ENCODE measurements around the gene FMN2.

The FMN2 gene

DNA sequence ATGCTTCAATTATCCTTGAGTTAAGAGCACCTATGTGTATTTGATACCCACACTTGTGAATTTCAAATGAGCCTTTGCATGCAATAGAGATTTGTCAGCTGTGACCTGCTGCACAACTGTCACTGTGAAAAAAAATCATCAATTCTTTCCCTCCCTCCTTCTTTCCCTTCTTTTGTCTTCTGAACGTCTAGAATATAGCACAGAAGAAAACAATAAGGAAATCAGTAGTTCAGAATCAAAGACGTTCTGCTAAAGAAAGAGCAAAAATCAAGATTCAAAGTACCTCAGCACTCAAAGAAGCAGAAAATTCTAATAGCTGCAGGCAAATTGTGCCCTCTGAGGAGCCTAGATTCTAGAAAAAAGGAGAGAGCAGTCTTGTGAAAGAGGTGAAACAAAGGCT lies 1.7 kb upstream of the FMN2 start:
- no peaks in the 10 kb centered on the region for H3K36me3 Mint-ChIP-seq (ENCODE audit: low read depth)
- H3K27ac Mint-ChIP-seq = no peak overlapping the region
- H3K4me3 Mint-ChIP-seq = no peak overlapping the region
- DNase-seq (ENCODE audit: low spot score) = no peak
- H3K4me1 Mint-ChIP-seq (ENCODE audit: low read depth) = peaks cover 1% of the 10 kb centered on the region
- H3K9me3 Mint-ChIP-seq = no peaks in the 10 kb centered on the region
- peaks cover 33% of the 10 kb centered on the region for H3K27me3 Mint-ChIP-seq (ENCODE audit: low read depth)

DNA sequence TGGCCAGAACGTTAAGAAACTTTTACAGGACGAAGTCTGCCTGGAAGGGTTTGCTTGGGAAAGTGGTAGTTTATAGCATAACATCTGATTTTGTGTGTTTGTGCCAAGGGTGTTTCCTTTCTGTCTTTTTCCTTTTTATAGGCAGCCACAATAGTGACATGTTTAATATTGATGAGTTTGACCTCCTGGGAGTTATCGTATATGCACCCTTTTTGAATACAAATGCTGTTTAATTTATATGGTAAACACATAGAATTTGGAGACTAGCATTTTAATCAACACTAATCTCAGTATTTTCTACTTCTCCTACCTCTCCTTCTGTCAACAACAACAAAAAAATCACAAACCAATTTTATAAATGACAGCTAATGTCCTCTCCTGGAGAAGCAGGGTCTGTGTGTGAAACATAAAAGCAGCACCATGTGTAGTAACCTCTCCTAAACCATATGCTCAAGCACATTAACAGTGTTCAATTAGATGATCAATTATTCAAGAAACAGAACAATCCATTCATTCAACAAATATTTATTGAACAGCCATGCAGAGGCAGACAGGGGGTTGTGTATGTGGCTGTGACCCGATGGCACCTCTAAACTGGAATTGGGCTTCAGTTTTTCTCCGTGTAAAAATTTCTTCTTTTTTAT lies 604 bp upstream of the FMN2 start:
- Mint-ChIP-seq H3K4me1 (ENCODE audit: low read depth) (peaks cover 1% of the 10 kb centered on the region), H3K9me3 (no peaks in the 10 kb centered on the region), H3K4me3 (peak overlapping the region; percentile 18), H3K27ac (no peak overlapping the region), H3K36me3 (ENCODE audit: low read depth) (no peaks in the 10 kb centered on the region), H3K27me3 (ENCODE audit: low read depth) (peaks cover 36% of the 10 kb centered on the region)
- no peak for DNase-seq (ENCODE audit: low spot score)

DNA sequence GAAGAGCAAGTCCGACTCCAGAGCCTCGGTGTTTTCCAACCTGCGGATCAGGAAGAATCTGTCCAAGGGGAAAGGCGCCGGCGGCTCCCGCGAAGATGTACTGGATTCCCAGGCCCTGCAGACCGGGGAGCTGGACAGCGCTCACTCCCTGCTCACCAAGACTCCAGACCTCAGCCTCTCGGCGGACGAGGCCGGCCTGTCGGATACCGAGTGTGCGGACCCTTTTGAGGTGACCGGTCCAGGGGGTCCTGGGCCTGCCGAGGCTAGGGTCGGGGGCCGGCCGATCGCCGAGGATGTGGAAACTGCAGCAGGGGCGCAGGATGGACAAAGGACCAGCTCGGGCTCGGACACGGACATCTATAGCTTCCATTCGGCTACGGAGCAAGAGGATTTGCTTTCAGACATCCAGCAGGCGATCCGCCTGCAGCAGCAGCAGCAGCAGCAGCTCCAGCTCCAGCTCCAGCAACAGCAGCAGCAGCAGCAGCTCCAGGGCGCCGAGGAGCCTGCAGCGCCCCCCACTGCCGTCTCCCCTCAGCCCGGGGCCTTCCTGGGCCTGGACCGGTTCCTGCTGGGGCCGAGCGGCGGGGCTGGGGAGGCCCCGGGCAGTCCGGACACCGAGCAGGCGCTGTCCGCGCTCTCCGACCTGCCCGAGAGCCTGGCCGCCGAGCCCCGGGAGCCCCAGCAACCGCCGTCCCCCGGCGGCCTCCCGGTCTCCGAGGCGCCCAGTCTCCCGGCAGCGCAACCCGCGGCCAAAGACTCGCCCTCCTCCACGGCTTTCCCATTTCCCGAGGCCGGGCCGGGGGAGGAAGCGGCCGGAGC lies 827 bp downstream of the FMN2 start:
- H3K9me3 Mint-ChIP-seq = no peaks in the 10 kb centered on the region
- no peaks in the 10 kb centered on the region for H3K36me3 Mint-ChIP-seq (ENCODE audit: low read depth)
- peaks cover 36% of the 10 kb centered on the region for H3K27me3 Mint-ChIP-seq (ENCODE audit: low read depth)
- no peak overlapping the region for H3K4me3 Mint-ChIP-seq
- no peak for DNase-seq (ENCODE audit: low spot score)
- no peak overlapping the region for H3K27ac Mint-ChIP-seq
- peaks cover 1% of the 10 kb centered on the region for H3K4me1 Mint-ChIP-seq (ENCODE audit: low read depth)

DNA sequence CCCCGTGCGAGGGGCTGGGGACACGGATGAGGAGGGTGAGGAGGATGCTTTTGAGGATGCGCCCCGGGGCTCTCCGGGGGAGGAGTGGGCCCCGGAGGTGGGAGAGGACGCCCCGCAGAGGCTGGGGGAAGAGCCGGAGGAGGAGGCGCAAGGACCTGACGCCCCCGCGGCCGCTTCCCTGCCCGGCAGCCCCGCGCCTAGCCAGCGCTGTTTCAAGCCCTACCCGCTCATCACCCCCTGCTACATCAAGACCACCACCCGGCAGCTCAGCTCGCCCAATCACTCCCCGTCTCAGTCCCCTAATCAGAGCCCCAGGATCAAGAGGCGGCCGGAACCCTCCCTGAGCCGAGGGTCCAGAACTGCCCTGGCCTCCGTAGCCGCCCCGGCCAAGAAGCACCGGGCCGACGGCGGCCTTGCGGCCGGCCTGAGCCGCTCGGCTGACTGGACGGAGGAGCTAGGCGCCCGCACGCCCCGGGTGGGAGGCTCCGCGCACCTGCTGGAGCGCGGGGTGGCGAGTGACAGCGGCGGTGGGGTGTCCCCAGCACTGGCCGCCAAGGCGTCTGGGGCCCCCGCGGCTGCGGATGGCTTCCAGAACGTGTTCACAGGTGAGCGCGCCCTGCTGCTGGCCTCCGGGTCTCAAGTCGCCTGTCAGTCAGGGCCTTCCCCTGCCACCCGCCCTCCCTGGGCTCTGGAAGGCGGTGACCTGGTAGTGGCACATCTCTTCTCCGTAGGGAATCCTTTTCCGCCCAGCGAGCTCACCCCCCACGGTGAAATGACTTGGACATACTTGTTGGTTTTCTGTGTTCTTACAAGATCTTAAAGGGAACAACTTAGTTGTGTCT lies 1.7 kb downstream of the FMN2 start:
- no peaks in the 10 kb centered on the region for H3K36me3 Mint-ChIP-seq (ENCODE audit: low read depth)
- peaks cover 34% of the 10 kb centered on the region for H3K27me3 Mint-ChIP-seq (ENCODE audit: low read depth)
- H3K9me3 Mint-ChIP-seq = no peaks in the 10 kb centered on the region
- H3K4me3 Mint-ChIP-seq = no peak overlapping the region
- DNase-seq (ENCODE audit: low spot score) = no peak
- peaks cover 1% of the 10 kb centered on the region for H3K4me1 Mint-ChIP-seq (ENCODE audit: low read depth)
- H3K27ac Mint-ChIP-seq = no peak overlapping the region

DNA sequence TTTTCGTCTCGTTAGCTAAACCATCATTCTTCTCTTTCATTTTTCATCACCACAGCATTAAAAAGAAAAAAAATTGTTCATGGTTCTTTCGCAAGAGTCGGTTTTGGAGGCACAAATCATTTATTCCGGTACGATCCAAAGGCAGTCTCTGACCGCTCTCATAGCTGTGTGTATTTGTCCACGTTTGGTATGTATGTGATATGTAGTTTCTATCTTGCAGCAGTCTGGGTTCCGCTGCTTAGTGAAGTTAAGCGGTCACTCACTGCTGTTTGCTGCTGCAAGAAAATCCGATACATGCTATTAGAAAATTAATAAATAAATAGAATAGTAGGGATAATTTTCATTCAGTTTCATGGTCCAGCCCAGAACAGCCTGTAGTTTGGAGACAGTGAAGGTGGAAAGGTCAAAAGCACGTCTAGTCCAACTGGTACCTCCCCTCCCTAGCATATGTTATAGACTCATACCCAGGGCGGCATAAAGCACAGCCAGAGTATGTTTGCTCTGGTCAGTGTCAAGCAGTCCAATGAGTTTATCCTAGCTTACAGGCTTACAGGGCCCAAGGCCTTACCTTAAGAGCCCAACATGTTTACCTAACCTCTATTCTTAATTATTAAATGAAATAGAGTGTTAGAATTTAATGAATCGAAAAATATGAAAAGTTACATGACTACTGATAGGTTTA lies 2.5 kb downstream of the FMN2 start:
- H3K9me3 Mint-ChIP-seq = no peaks in the 10 kb centered on the region
- no peak overlapping the region for H3K27ac Mint-ChIP-seq
- H3K4me1 Mint-ChIP-seq (ENCODE audit: low read depth) = peaks cover 1% of the 10 kb centered on the region
- no peak for DNase-seq (ENCODE audit: low spot score)
- H3K36me3 Mint-ChIP-seq (ENCODE audit: low read depth) = no peaks in the 10 kb centered on the region
- peaks cover 34% of the 10 kb centered on the region for H3K27me3 Mint-ChIP-seq (ENCODE audit: low read depth)
- H3K4me3 Mint-ChIP-seq = no peak overlapping the region

DNA sequence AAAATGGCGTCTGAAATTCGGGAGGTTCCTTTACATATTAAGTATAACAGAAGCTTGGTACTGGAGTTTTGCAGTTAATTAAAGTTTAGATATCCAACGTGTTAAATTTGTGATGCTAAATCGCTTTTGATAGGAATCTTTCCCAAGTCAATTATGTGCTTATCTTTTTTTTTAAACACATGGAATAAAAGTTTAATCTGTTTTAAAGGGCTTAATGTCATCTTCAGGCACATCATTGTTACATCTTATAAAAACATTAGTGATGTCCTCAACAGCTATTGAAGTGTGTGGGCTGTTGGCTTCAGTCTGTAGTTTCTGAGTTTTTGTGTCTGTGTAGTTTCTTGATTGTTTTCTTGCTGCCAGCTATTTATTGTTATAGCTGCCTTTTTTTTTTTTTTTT lies 5.3 kb downstream of the FMN2 start:
- H3K36me3 Mint-ChIP-seq (ENCODE audit: low read depth) = no peaks in the 10 kb centered on the region
- H3K9me3 Mint-ChIP-seq = no peaks in the 10 kb centered on the region
- no peak for DNase-seq (ENCODE audit: low spot score)
- no peak overlapping the region for H3K27ac Mint-ChIP-seq
- no peak overlapping the region for H3K4me3 Mint-ChIP-seq
- peaks cover 22% of the 10 kb centered on the region for H3K27me3 Mint-ChIP-seq (ENCODE audit: low read depth)
- H3K4me1 Mint-ChIP-seq (ENCODE audit: low read depth) = no peaks in the 10 kb centered on the region

DNA sequence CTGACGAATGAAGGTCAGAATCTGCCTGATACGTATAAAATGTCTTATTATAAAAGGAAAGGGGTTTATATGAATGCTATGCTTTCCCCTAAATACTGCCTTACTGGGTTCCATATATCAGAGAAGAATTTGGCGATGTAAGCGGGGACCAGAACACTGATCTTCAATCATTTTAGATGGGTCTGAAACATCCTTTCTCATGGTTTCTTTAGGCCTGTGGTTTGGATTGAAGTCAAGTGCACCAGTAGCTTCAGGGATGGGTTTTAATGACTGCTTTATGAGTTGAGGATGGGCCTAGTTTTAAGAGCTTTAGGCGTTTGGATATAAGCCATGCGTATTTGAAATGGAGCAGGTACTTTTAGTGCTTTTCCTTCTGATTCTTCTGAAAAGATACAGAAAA lies 6.9 kb downstream of the FMN2 start:
- no peaks in the 10 kb centered on the region for H3K9me3 Mint-ChIP-seq
- DNase-seq (ENCODE audit: low spot score) = no peak
- peaks cover 16% of the 10 kb centered on the region for H3K27me3 Mint-ChIP-seq (ENCODE audit: low read depth)
- no peak overlapping the region for H3K4me3 Mint-ChIP-seq
- no peaks in the 10 kb centered on the region for H3K4me1 Mint-ChIP-seq (ENCODE audit: low read depth)
- no peaks in the 10 kb centered on the region for H3K36me3 Mint-ChIP-seq (ENCODE audit: low read depth)
- H3K27ac Mint-ChIP-seq = no peak overlapping the region

DNA sequence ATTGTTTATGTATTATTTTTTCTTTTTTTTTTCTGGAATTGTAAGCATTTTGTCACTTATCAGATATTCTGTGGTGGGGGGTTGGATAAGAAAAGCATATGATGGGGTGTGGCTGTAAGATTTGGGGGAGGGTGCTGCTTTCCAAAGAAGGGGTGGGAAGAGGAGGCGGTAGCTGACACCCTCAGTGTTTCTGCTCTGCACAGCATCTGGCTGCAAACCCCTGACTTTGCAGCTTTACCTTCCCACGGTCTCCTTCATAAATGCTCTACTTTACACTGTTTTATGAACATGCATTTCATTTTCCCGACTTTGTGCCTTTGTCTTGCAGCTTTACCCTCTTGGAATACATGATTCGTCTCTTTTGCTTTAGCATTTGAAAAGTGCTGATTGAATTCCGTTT lies 7.6 kb downstream of the FMN2 start:
- no peaks in the 10 kb centered on the region for H3K9me3 Mint-ChIP-seq
- H3K27ac Mint-ChIP-seq = no peak overlapping the region
- no peaks in the 10 kb centered on the region for H3K4me1 Mint-ChIP-seq (ENCODE audit: low read depth)
- DNase-seq (ENCODE audit: low spot score) = no peak
- H3K36me3 Mint-ChIP-seq (ENCODE audit: low read depth) = no peaks in the 10 kb centered on the region
- peaks cover 11% of the 10 kb centered on the region for H3K27me3 Mint-ChIP-seq (ENCODE audit: low read depth)
- H3K4me3 Mint-ChIP-seq = no peak overlapping the region

DNA sequence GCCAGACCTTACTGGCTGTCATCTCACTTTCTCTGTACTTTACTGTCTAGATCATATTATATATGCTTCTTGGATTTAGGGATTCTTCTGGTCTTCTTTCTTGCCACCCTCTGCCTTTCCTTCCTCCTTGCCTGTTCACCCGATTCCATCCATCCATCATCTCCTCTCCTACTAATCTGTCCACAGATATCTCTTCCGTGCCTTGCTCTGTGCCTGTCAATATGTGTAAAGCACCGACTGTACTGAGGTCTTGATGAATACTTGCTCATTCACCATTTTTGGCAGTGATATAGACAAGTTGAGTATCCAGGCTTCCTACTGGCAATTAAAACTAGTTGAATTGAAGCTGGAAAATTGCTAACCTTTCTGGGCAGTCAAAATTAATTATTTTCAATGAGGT lies 8.1 kb downstream of the FMN2 start:
- Mint-ChIP-seq H3K36me3 (ENCODE audit: low read depth) (no peaks in the 10 kb centered on the region), H3K27me3 (ENCODE audit: low read depth) (peaks cover 10% of the 10 kb centered on the region), H3K4me1 (ENCODE audit: low read depth) (no peaks in the 10 kb centered on the region), H3K27ac (no peak overlapping the region), H3K4me3 (no peak overlapping the region), H3K9me3 (no peaks in the 10 kb centered on the region)
- no peak for DNase-seq (ENCODE audit: low spot score)

DNA sequence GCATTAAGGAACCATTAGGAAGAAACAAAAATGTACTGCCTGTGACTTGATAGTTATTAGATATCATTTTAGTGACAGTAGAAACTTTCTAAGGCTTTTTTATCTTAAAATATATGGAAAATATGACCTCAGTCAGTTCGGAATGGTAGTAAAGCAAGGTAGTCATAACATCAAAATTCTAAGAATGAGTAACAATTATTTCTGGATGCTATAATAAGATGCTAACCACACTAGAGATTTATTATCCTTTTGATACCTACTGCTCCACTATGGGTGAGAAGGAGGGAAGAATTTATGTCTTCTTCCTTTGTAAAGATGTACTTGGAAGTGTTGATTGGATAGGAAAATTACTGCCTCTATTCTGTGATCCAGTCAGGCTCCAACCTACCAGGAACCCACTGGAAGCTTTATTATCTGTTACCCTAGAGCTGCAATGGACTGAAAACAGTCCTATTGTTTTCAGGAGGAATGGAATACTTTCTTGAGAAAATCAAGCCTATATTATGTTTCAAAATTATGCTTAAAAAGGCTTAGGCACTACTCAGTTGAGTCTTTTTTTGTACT lies 8.8 kb downstream of the FMN2 start:
- no peak overlapping the region for H3K4me3 Mint-ChIP-seq
- H3K27me3 Mint-ChIP-seq (ENCODE audit: low read depth) = peaks cover 7% of the 10 kb centered on the region
- no peak overlapping the region for H3K27ac Mint-ChIP-seq
- no peaks in the 10 kb centered on the region for H3K4me1 Mint-ChIP-seq (ENCODE audit: low read depth)
- H3K36me3 Mint-ChIP-seq (ENCODE audit: low read depth) = no peaks in the 10 kb centered on the region
- H3K9me3 Mint-ChIP-seq = no peaks in the 10 kb centered on the region
- no peak for DNase-seq (ENCODE audit: low spot score)

DNA sequence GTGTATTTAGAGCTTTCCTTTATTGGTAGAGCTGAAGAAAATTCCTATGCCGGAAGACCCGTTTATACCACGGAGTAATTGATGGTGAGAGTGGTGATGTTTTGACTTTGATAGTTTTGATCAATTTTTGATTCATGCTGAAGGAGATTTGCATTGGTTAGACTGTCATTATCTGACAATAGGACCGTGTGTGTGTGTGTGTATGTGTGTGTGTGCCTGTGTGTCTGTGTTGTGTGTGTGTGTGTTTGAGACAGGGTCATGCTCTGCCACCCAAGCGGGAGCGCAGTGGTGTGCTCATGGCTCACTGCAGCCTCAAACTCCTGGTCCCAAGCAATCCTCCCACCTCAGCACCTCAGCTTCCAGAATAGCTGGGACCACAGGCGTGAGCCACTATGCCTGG lies 9.6 kb downstream of the FMN2 start:
- no peak for DNase-seq (ENCODE audit: low spot score)
- Mint-ChIP-seq H3K27me3 (ENCODE audit: low read depth) (peaks cover 4% of the 10 kb centered on the region), H3K4me3 (no peak overlapping the region), H3K36me3 (ENCODE audit: low read depth) (no peaks in the 10 kb centered on the region), H3K9me3 (no peaks in the 10 kb centered on the region), H3K4me1 (ENCODE audit: low read depth) (no peaks in the 10 kb centered on the region), H3K27ac (no peak overlapping the region)

DNA sequence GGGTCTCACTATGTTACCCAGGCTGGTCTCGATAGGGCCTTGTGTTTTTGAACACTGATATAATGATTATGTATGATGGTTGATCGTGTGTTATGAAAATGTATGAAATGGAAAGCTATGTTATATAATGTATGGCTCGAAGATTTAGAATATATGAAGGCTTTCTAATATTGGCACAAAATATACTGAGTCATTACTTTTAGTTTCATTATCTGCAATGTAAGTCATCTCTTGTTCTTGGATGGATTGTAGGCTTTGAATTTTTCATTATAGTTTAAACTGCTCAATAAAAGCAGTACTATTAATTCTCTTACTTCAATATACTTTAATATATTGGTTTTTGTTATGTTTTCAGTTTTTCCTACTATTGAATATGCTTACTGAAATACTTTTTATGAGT lies 10.1 kb downstream of the FMN2 start:
- Mint-ChIP-seq H3K27me3 (ENCODE audit: low read depth) (peaks cover 4% of the 10 kb centered on the region), H3K36me3 (ENCODE audit: low read depth) (no peaks in the 10 kb centered on the region), H3K27ac (no peak overlapping the region), H3K4me1 (ENCODE audit: low read depth) (no peaks in the 10 kb centered on the region), H3K9me3 (no peaks in the 10 kb centered on the region), H3K4me3 (no peak overlapping the region)
- no peak for DNase-seq (ENCODE audit: low spot score)

DNA sequence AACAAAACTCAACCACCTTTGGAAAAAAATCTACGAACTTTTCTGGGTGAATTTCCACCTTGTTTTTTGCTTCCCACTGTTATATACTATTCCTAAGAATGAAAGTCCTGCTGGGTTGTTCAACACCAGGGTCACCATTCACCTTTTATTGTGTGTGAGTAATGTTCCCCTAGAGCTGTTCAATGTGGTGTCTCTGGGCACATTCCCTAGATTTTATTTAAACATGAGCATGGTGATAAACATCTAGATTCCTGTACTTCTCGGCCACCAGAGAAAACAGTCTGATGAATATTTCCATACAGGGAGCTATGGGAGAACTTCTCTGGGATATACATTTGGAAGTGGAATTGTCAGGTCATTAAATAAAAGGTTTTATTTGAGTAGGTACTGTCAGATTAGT lies 13.0 kb downstream of the FMN2 start:
- H3K9me3 Mint-ChIP-seq = no peaks in the 10 kb centered on the region
- no peaks in the 10 kb centered on the region for H3K36me3 Mint-ChIP-seq (ENCODE audit: low read depth)
- H3K27me3 Mint-ChIP-seq (ENCODE audit: low read depth) = peaks cover 2% of the 10 kb centered on the region
- DNase-seq (ENCODE audit: low spot score) = no peak
- no peak overlapping the region for H3K27ac Mint-ChIP-seq
- H3K4me3 Mint-ChIP-seq = no peak overlapping the region
- H3K4me1 Mint-ChIP-seq (ENCODE audit: low read depth) = no peaks in the 10 kb centered on the region
